OCI-LY7 (cell line): ENCODE data around the gene IL21R. TPM values are rescaled to one million over a fixed set of nuclear protein-coding genes. Genes with fewer than 3 reads are reported as not detected.
A peak's percentile ranks its signal among the peaks of the same experiment; 100 is the strongest.

ENCODE experiments used
- BruUV-seq: library from RNA; stranded (reverse); fragments of 400-500 nt; replicated peaks from 2 replicates; lab custom pipeline; 2021; lab: Mats Ljungman, UMichigan
- CTCF ChIA-PET: fragments of 300-600 bp; sonication (Branson Sonifier 250); formaldehyde crosslinking; loops from one replicate; lab custom pipeline; 2022; ENCODE audit warnings: antibody characterized with exemption; ENCODE audit not compliant: unreplicated experiment; lab: Charles Lee
- POLR2A ChIA-PET: fragments of 300-600 bp; sonication (Branson Sonifier 250); formaldehyde crosslinking; loops from one replicate; lab custom pipeline; 2022; ENCODE audit warnings: antibody characterized with exemption; lab: Charles Lee
- DNase-seq: peaks from one replicate; pipeline ENCODE4 v3.0.0-alpha.2; 2015; ENCODE audit warnings: low spot score
- H2AFZ ChIP-seq: fragments of 200-600 bp; sonication (generic), shearing (Covaris generic); 2 replicates; pipeline ENCODE4 v1.6.1; 2014; ENCODE audit warnings: mild to moderate bottlenecking, antibody characterized with exemption, low read length, moderate library complexity
- H3K27ac ChIP-seq: fragments of 200-600 bp; sonication (generic); 2 replicates; pipeline ENCODE4 v1.5.1; 2014; ENCODE audit warnings: mixed run types, low read depth, mild to moderate bottlenecking, moderate library complexity, low read length, inconsistent platforms; ENCODE audit not compliant: poor library complexity, severe bottlenecking
- H3K36me3 ChIP-seq: fragments of 200-600 bp; sonication (generic); 2 replicates; pipeline ENCODE4 v1.6.1; 2014; ENCODE audit warnings: mild to moderate bottlenecking, antibody characterized with exemption, low read length, moderate library complexity, mixed read lengths; ENCODE audit not compliant: insufficient read depth
- H3K4me1 ChIP-seq: fragments of 200-600 bp; sonication (generic); 2 replicates; pipeline ENCODE4 v1.5.1; 2014; ENCODE audit warnings: mild to moderate bottlenecking, low read length; ENCODE audit not compliant: insufficient read depth, poor library complexity, severe bottlenecking
- H3K4me2 ChIP-seq: fragments of 200-600 bp; sonication (generic); 2 replicates; pipeline ENCODE4 v1.6.1; 2014; ENCODE audit warnings: mild to moderate bottlenecking, low read length
- H3K4me3 ChIP-seq: fragments of 200-600 bp; sonication (generic); 2 replicates; pipeline ENCODE4 v1.5.1; 2014; ENCODE audit warnings: mild to moderate bottlenecking, low read depth, low read length; ENCODE audit not compliant: poor library complexity, severe bottlenecking
- H3K79me2 ChIP-seq: fragments of 200-600 bp; sonication (generic); 2 replicates; pipeline ENCODE4 v1.6.1; 2016; ENCODE audit warnings: low read depth, mild to moderate bottlenecking, low read length, moderate library complexity, mixed read lengths; ENCODE audit not compliant: insufficient read depth
- H3K9me2 ChIP-seq: fragments of 200-600 bp; sonication (generic); 2 replicates; pipeline ENCODE4 v1.6.1; 2016; ENCODE audit warnings: mild to moderate bottlenecking, low read length, mixed read lengths; ENCODE audit not compliant: insufficient read depth
- H3K9me3 ChIP-seq: fragments of 200-600 bp; sonication (generic); 2 replicates; pipeline ENCODE4 v1.6.1; 2014; ENCODE audit warnings: mild to moderate bottlenecking, mixed run types, low read length, mixed read lengths
- H4K20me1 ChIP-seq: fragments of 200-600 bp; sonication (generic); 2 replicates; pipeline ENCODE4 v1.6.1; 2014; ENCODE audit warnings: mild to moderate bottlenecking, antibody characterized with exemption, low read length, moderate library complexity, mixed read lengths; ENCODE audit not compliant: insufficient read depth
- EZH2phosphoT487 ChIP-seq: fragments of 200-600 bp; sonication (generic); IDR thresholded peaks from 2 replicates; pipeline ENCODE4 v1.6.1; 2018; ENCODE audit warnings: low read depth, borderline replicate concordance, mild to moderate bottlenecking, mixed run types, antibody characterized with exemption, low read length, moderate library complexity, mixed read lengths
- intact Hi-C: fragments of 100-400 bp; cut with micrococcal nuclease; formaldehyde crosslinking; loops from one replicate; pipeline ENCODE4 v1.10.0; 2022; ENCODE audit not compliant: unreplicated experiment
- total RNA-seq, 2 experiments: library from RNA; depleted of rRNA in 1 of 2; stranded (reverse); fragments of >200 nt in 1 of 2; shearing (Covaris generic) in 1 of 2; gene quantifications; 2 replicates each; pipeline ENCODE4 v1.2.3, GENCODE V29; 2014 to 2022
- TF ChIP-seq, protein P1 (sequence below): fragments of 200-600 bp; sonication (generic); conservative IDR thresholded peaks from 2 replicates; pipeline ENCODE4 v1.5.1; 2014; ENCODE audit warnings: mild to moderate bottlenecking, antibody characterized with exemption, low read length, moderate library complexity, mixed read lengths

Gene IL21R
- total RNA-seq, 2 experiments from 2014 or later, result 10.0 to 47.0 TPM

DNA sequence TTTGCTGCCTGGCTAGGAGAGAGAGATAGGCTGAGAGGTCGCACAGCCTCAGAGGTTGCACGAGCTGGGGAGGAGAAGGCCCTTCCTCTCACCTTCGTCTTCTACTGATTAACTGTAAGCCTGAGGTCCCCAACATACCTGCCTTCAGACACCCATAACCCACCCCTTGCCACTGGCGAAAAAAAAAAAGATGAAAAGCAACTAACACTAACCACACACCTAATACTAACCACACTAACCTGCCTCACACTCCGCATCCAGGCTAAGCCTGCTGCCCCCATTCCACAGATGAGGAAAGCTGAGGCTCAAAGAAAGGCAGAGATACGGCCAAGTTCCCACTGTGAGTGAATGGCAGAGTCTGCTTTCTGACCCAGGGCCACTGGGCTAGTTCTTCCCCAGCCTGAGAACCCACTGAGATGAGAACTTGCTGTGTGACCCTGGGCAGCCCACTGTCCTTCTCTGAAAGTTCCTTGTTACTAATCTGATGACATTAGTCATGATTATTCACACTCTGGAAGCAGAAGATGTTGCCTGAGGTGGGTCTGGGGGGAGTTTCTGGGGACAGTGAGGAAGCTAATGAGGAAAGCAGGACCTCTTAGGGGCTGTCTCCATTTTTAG is 4.6 kb downstream of the IL21R start:
- POLR2A ChIA-PET, result interaction anchor here (1.6 to 2.8 kb wide), 3 partner anchors 8 to 28 kb away, joined by 7 to 16 read pairs (median 9); no protein-coding TSS in a partner anchor
- intact Hi-C loops, result no loop called here
- DNase-seq, result no peak
- Histone ChIP-seq H3K9me2 (no peaks in the 10 kb centered on the region), H3K4me3 (peak overlapping the region; percentile 43), H3K9me3 (peaks cover 13% of the 10 kb centered on the region; the same call in 1 of the 2 replicates), H4K20me1 (no peaks in the 10 kb centered on the region), H3K79me2 (peaks cover 36% of the 10 kb centered on the region), H3K36me3 (peaks cover 24% of the 10 kb centered on the region), H2AFZ (no peak overlapping the region), H3K4me1 (peaks cover 70% of the 10 kb centered on the region), H3K27ac (peak overlapping the region; percentile 20), H3K4me2 (peak overlapping the region; percentile 96)
- no peak for TF ChIP-seq EZH2phosphoT487
- TF ChIP-seq, protein P1, sequence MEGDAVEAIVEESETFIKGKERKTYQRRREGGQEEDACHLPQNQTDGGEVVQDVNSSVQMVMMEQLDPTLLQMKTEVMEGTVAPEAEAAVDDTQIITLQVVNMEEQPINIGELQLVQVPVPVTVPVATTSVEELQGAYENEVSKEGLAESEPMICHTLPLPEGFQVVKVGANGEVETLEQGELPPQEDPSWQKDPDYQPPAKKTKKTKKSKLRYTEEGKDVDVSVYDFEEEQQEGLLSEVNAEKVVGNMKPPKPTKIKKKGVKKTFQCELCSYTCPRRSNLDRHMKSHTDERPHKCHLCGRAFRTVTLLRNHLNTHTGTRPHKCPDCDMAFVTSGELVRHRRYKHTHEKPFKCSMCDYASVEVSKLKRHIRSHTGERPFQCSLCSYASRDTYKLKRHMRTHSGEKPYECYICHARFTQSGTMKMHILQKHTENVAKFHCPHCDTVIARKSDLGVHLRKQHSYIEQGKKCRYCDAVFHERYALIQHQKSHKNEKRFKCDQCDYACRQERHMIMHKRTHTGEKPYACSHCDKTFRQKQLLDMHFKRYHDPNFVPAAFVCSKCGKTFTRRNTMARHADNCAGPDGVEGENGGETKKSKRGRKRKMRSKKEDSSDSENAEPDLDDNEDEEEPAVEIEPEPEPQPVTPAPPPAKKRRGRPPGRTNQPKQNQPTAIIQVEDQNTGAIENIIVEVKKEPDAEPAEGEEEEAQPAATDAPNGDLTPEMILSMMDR, result no peak
- no TSS peak for BruUV-seq
- CTCF ChIA-PET, result interaction anchor here (1.0 to 1.1 kb wide), 2 partner anchors 21 to 32 kb away, joined by 4 to 5 read pairs; no protein-coding TSS in a partner anchor

DNA sequence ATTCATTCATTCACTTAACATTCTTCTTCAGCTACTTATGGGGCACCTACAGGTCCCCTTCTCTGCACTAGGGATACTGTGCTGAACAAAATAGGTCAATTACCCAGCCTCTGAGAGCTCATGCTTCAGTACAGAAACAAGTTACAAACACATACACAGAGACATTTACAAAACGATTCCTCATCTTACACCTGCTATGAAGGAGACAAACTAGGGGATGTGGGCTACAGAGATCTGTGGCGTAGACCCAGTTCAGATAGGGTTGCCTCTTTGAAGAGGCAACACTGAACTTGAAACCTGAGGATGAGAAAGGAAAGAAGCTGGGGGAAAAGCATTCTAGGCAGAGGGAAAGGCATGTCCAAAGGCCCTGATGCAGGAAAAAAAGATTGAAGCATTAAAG is 5.2 kb downstream of the IL21R start:
- intact Hi-C loops, result no loop called here
- no peaks in the 10 kb centered on the region for H3K9me2 ChIP-seq
- H3K27ac ChIP-seq, result peak overlapping the region; percentile 20
- H3K4me3 ChIP-seq, result no peak overlapping the region
- no peak for TF ChIP-seq EZH2phosphoT487
- TF ChIP-seq, protein P1, result no peak
- DNase-seq, result peak; percentile 26
- H3K4me2 ChIP-seq, result peak overlapping the region; percentile 96; the same call in 1 of the 2 replicates
- H3K9me3 ChIP-seq, result peaks cover 17% of the 10 kb centered on the region; the same call in 1 of the 2 replicates
- BruUV-seq, result no TSS peak
- H3K4me1 ChIP-seq, result peaks cover 66% of the 10 kb centered on the region
- ChIA-PET POLR2A (interaction anchor here (1.6 to 2.8 kb wide), 3 partner anchors 8 to 29 kb away, joined by 7 to 16 read pairs (median 9); no protein-coding TSS in a partner anchor), CTCF (interaction anchor here (1.0 to 1.1 kb wide), 2 partner anchors 21 to 33 kb away, joined by 4 to 5 read pairs; no protein-coding TSS in a partner anchor)
- no peaks in the 10 kb centered on the region for H4K20me1 ChIP-seq
- peaks cover 41% of the 10 kb centered on the region for H3K79me2 ChIP-seq
- peaks cover 30% of the 10 kb centered on the region for H3K36me3 ChIP-seq
- no peak overlapping the region for H2AFZ ChIP-seq
